GM19351 (cell line): ENCODE measurements around the gene GCM1.
"Not testable (repeated sequence)": the region's sequence is repeated elsewhere in the genome, so short reads cannot be mapped to it uniquely, and the experiment has no call there.

Experiments used
- ATAC-seq: cut with Tn5 transposase; IDR thresholded peaks from one replicate; pipeline ENCODE4 v1.9.1; 2021; ENCODE audit warnings: mild to moderate bottlenecking, moderate library complexity; ENCODE audit not compliant: unreplicated experiment

Gene GCM1

GRCh38 chr6:53148684-53149083 lies at the start of gene GCM1:
Gene GCM1 (minus strand): TSS chr6:53148841. CDS start chr6:53145632, 3,209 bp downstream.
- no peak for ATAC-seq

- no peak for ATAC-seq
These were observed 48.9 kb upstream of the GCM1 start for GRCh38 chr6:53197553-53197952.

- no peak for ATAC-seq
These were observed 46.4 kb upstream of the GCM1 start for GRCh38 chr6:53195048-53195447.

GRCh38 chr6:53192682-53193188 lies 44.1 kb upstream of the GCM1 start:
- no peak for ATAC-seq

- no peak for ATAC-seq
These were observed 40.9 kb upstream of the GCM1 start for GRCh38 chr6:53189554-53189953.

GRCh38 chr6:53188833-53189232 lies 40.2 kb upstream of the GCM1 start:
- no peak for ATAC-seq

GRCh38 chr6:53180678-53181077 lies 32.0 kb upstream of the GCM1 start:
- no peak for ATAC-seq

- no peak for ATAC-seq
These were observed 31.5 kb upstream of the GCM1 start for GRCh38 chr6:53179961-53180651.

GRCh38 chr6:53178837-53179432 lies 30.3 kb upstream of the GCM1 start:
- ATAC-seq: no peak

- ATAC-seq: no peak
These were observed 26.4 kb upstream of the GCM1 start for GRCh38 chr6:53175027-53175426.

- ATAC-seq: no peak
These were observed 23.8 kb upstream of the GCM1 start for GRCh38 chr6:53172468-53172803.

GRCh38 chr6:53171605-53172467 lies 23.2 kb upstream of the GCM1 start:
- ATAC-seq: peak; percentile 85

GRCh38 chr6:53168516-53169267 lies 20.1 kb upstream of the GCM1 start:
- no peak for ATAC-seq

- no peak for ATAC-seq
These were observed 16.7 kb upstream of the GCM1 start for GRCh38 chr6:53165293-53165692.

- no peak for ATAC-seq
These were observed 14.0 kb upstream of the GCM1 start for GRCh38 chr6:53162606-53163005.

- no peak for ATAC-seq
These were observed 12.9 kb upstream of the GCM1 start for GRCh38 chr6:53161481-53162009.

GRCh38 chr6:53159558-53159957 lies 10.9 kb upstream of the GCM1 start:
- ATAC-seq: no peak

- not testable (repeated sequence) for ATAC-seq
These were observed 9.4 kb upstream of the GCM1 start for GRCh38 chr6:53158076-53158475.

- not testable (repeated sequence) for ATAC-seq
These were observed 6.6 kb upstream of the GCM1 start for GRCh38 chr6:53155279-53155678.

- no peak for ATAC-seq
These were observed 6.2 kb upstream of the GCM1 start for GRCh38 chr6:53154794-53155193.

- no peak for ATAC-seq
These were observed 5.4 kb upstream of the GCM1 start for GRCh38 chr6:53154071-53154470.
